ENCODE data around the gene CTCF. TPM values are rescaled to one million over a fixed set of nuclear protein-coding genes. Genes with fewer than 3 reads are reported as not detected.

Gene CTCF
- total RNA-seq, 3 donors from 2014 or later: 41.1 to 55.5 (median 43.4) TPM

DNA sequence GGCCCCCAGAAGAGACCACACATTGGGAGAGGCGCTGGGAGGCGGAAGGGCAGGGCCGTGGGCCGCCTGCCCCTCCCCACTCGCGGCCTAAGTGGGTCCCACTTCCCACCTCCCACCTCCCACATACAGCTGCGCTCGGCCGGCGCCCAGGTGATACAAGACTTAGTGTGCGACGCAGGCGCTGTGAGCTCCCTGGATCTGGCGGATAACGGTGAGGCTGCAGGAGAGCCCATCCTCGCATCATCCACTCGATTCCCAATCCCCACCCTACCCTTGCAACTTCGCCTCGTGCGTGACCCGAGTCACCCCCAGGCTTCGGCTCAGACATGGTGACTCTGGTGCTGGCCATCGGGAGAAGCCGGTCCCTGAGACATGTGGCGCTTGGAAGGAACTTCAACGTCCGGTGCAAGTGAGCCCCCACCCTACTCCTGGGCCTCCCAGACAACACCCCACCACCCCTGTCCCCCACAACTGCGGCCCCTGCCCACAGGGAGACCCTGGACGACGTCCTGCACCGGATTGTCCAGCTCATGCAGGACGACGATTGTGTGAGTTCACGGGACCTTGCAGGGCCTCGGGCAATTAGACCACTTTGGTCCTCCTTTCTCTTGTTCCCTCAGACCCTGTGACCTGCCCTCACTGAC lies 86.6 kb downstream of the CTCF start:
- ATAC-seq (no peak), DNase-seq (peak in 1 of 3 donors; percentile 47)
- TF ChIP-seq, protein P1, sequence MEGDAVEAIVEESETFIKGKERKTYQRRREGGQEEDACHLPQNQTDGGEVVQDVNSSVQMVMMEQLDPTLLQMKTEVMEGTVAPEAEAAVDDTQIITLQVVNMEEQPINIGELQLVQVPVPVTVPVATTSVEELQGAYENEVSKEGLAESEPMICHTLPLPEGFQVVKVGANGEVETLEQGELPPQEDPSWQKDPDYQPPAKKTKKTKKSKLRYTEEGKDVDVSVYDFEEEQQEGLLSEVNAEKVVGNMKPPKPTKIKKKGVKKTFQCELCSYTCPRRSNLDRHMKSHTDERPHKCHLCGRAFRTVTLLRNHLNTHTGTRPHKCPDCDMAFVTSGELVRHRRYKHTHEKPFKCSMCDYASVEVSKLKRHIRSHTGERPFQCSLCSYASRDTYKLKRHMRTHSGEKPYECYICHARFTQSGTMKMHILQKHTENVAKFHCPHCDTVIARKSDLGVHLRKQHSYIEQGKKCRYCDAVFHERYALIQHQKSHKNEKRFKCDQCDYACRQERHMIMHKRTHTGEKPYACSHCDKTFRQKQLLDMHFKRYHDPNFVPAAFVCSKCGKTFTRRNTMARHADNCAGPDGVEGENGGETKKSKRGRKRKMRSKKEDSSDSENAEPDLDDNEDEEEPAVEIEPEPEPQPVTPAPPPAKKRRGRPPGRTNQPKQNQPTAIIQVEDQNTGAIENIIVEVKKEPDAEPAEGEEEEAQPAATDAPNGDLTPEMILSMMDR (IDR thresholded peaks at IDR 0.05): no peak
- Histone ChIP-seq H3K4me3 (no peak overlapping the region), H3K9me3 (no peaks in the 10 kb centered on the region), H3K4me1 (ENCODE audit: low read depth) (peaks cover 8% of the 10 kb centered on the region), H3K36me3 (ENCODE audit: low read depth) (no peaks in the 10 kb centered on the region)
- intact Hi-C loops (cut with DNase I, micrococcal nuclease): no loop called here

DNA sequence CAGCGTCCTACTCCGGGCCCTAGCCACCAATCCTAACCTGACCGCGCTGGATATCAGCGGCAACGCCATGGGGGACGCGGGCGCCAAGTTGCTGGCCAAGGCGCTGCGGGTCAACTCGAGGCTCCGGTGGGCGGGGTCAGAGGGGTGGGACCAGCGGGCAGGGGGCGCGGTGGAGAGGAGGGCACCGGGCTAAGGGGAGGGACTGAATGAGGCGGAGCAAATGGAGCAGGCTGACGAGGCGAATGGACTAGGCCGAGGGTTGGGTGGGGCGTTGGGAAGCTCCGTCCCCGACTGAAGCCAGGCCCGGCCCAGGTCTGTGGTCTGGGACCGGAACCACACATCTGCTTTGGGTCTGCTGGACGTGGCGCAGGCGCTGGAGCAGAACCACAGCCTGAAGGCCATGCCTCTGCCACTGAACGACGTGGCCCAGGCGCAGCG lies 87.2 kb downstream of the CTCF start:
- TF ChIP-seq, protein P1 (IDR thresholded peaks at IDR 0.05): no peak
- intact Hi-C loops (cut with DNase I, micrococcal nuclease): no loop called here
- Histone ChIP-seq H3K4me1 (ENCODE audit: low read depth) (peaks cover 8% of the 10 kb centered on the region), H3K4me3 (no peak overlapping the region), H3K9me3 (no peaks in the 10 kb centered on the region), H3K36me3 (ENCODE audit: low read depth) (no peaks in the 10 kb centered on the region)
- ATAC-seq (no peak), DNase-seq (peak in 2 of 3 donors; percentile 57 to 67)

GRCh38 chr16:67650023-67650422 lies 87.7 kb downstream of the CTCF start:
- TF ChIP-seq, protein P1 (IDR thresholded peaks at IDR 0.05): no peak
- DNase-seq (no peak), ATAC-seq (no peak)
- Histone ChIP-seq H3K4me1 (ENCODE audit: low read depth) (peaks cover 6% of the 10 kb centered on the region), H3K9me3 (no peaks in the 10 kb centered on the region), H3K36me3 (ENCODE audit: low read depth) (no peaks in the 10 kb centered on the region), H3K4me3 (no peak overlapping the region)
- intact Hi-C loops (cut with DNase I, micrococcal nuclease): no loop called here

- H3K4me1 ChIP-seq (ENCODE audit: low read depth): peaks cover 6% of the 10 kb centered on the region
- no peaks in the 10 kb centered on the region for H3K9me3 ChIP-seq
- TF ChIP-seq, protein P1 (IDR thresholded peaks at IDR 0.05): no peak
- ATAC-seq: no peak
- DNase-seq: peak in 1 of 3 donors; percentile 22
- H3K36me3 ChIP-seq (ENCODE audit: low read depth): no peaks in the 10 kb centered on the region
- intact Hi-C loops (cut with DNase I, micrococcal nuclease): no loop called here
- H3K4me3 ChIP-seq: no peak overlapping the region
Measured at GRCh38 chr16:67651039-67651438, 88.7 kb downstream of the CTCF start.

DNA sequence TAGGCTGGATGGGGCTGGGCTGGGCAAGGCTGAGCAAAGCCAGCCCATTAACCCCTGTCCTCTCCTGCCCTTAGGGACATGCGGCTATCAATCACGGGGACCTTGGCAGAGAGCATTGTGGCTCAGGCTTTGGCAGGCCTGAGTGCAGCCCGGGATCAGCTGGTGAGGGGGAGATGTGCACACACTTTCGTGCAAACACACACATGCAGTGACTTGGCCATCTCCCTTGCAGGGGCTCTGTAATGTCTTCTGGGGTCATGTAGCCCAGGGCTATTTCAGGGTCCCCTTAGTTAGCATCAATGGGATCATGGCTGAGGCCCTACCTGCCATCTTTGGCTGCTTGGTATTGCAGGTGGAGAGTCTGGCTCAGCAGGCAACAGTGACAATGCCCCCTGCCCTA lies 89.5 kb downstream of the CTCF start:
- H3K9me3 ChIP-seq: no peaks in the 10 kb centered on the region
- intact Hi-C loops (cut with DNase I, micrococcal nuclease): no loop called here
- peaks cover 6% of the 10 kb centered on the region for H3K4me1 ChIP-seq (ENCODE audit: low read depth)
- ATAC-seq: no peak
- TF ChIP-seq, protein P1 (IDR thresholded peaks at IDR 0.05): no peak
- no peaks in the 10 kb centered on the region for H3K36me3 ChIP-seq (ENCODE audit: low read depth)
- no peak overlapping the region for H3K4me3 ChIP-seq
- no peak for DNase-seq

Data from mucosa of descending colon (tissue), 3 donors.